GM21825 (cell line): ENCODE measurements around the gene WAC.
"Not testable (repeated sequence)": the region's sequence is repeated elsewhere in the genome, so short reads cannot be mapped to it uniquely, and the experiment has no call there.

Experiments used
- ATAC-seq: cut with Tn5 transposase; IDR thresholded peaks from one replicate; pipeline ENCODE4 v1.9.1; 2021; ENCODE audit warnings: mild to moderate bottlenecking, moderate library complexity; ENCODE audit not compliant: unreplicated experiment

Gene WAC

GRCh38 chr10:28560617-28561016 lies 27.7 kb downstream of the WAC start:
- ATAC-seq: no peak

DNA sequence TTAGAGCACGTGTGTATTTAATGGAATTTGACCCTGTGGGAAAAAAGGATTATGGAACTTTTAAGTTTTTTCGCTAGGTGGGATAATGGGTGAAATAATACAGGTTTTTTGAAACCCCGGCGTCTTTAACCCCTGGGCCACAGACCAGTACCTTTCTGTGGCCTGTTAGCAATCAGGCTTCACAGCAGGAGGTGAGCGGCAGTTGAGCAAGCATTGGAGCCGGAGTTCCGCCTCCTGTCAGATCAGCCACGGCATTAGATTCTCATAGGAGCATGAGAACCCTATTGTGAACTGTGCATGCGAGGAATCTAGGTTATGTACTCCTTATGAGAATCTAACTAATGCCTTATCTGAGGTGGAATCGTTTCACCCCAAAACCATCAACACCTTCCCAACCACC lies 28.6 kb downstream of the WAC start:
- ATAC-seq: no peak

DNA sequence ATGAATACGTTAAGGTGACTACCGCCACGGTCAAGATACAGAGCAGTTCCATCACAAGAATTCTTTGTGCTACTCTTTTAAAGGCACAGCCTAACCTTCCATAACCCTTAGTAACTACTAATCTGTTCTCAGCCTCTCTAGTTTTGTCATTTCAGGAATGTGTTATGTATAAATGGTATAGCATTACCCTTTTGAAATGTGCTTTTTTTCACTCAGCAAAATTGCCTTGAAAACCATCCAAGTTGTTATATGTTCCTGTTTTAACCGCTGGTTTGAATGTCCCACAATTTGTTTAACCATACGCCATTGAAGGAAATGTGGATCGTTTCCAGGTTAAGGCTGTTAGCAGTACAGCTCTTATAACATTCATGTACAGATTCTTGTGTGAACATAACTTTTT lies 32.0 kb downstream of the WAC start:
- ATAC-seq: no peak

GRCh38 chr10:28566458-28567015 lies 33.6 kb downstream of the WAC start:
- ATAC-seq: no peak

GRCh38 chr10:28569506-28570159 lies 36.7 kb downstream of the WAC start:
- ATAC-seq: no peak

DNA sequence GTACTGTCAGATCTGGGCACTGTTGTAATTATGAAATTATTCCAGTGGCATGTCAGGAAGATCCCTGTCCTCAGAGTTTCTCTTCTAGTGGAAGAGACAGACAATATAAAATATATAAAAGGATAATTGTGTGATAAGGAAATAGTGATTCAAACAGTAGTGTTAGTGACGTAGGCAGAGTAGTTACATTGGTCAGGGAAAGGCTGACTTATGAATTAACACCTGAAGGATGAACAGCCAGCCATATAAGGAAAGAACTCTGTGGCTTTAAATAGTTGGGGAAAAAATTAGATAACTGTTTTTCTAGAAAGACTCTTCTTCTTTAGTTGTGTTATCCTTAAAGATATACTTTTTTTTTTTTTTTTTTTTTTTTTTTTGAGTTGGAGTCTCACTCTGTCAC lies 37.7 kb downstream of the WAC start:
- no peak for ATAC-seq

DNA sequence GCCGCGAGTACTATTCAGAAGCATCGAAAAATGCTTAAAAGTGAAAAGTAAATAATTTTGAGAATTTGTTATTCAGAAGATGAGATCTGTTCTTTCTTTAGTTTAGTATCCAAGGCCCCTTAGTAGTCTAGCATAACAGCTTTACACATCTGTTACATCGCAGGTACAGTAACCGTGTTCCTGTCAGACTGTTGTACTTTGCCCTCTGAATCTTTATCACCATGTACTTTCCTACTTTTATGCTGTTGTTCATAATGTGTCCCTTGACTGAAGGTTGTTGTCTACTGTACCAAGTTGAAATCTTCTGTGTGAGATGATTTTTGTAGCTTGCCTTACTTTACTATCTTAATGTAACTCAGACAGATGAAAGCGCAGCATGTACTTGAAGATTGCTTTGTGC lies 38.3 kb downstream of the WAC start:
- no peak for ATAC-seq

- ATAC-seq: not testable (repeated sequence)
Observed at GRCh38 chr10:28574214-28574613, 41.3 kb downstream of the WAC start.

DNA sequence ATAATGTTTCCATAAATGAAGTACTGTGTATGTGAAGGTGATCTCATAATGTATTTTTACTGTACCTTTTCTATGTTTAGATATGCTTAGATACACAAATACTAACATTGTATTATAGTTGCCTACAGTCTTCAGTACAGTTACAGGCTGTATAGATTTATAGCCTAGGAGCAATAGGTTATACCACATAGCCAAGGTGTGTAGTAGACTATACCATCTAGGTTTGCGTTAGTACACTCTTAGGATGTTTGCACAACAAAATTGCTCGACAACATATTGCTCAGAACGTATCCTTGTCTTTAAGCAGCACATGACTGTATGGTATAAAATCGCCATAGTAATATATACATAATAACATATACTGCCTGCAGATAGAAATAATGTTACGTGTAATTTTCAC lies 42.9 kb downstream of the WAC start:
- ATAC-seq: no peak

- no peak for ATAC-seq
Observed at GRCh38 chr10:28577506-28577905, 44.6 kb downstream of the WAC start.

DNA sequence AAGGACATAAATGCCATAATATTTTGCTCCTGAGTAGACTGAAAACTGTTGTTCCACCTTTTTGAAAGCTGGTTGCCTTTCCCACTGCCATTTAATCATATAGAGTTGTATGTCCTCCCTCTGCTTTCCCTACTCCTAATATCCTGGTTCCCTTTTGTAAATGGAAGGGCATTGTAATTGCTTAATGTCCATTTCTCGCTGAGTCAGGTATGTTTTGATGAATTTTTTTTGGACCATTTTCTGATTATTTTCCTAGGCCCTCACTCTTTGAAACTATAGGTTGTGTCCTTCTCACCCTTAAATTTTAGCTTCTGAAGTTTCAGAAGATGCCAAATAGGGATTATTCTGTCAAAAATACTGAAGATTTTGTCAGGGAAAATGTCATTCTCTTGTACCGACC lies 45.5 kb downstream of the WAC start:
- no peak for ATAC-seq

- ATAC-seq: no peak
Observed at GRCh38 chr10:28580825-28581224, 47.9 kb downstream of the WAC start.

GRCh38 chr10:28581916-28582315 lies 49.0 kb downstream of the WAC start:
- no peak for ATAC-seq

GRCh38 chr10:28585076-28585475 lies 52.2 kb downstream of the WAC start:
- ATAC-seq: no peak

GRCh38 chr10:28586176-28586575 lies 53.3 kb downstream of the WAC start:
- no peak for ATAC-seq

- no peak for ATAC-seq
Observed at GRCh38 chr10:28587270-28587969, 54.5 kb downstream of the WAC start.

GRCh38 chr10:28587970-28588290 lies 55.0 kb downstream of the WAC start:
- ATAC-seq: no peak

- ATAC-seq: no peak
Observed at GRCh38 chr10:28592953-28593352, 60.0 kb downstream of the WAC start.

- ATAC-seq: no peak
Observed at GRCh38 chr10:28593811-28594210, 60.9 kb downstream of the WAC start.

GRCh38 chr10:28594406-28594805 lies 61.5 kb downstream of the WAC start:
- ATAC-seq: no peak

- ATAC-seq: no peak
Observed at GRCh38 chr10:28595613-28596012, 62.7 kb downstream of the WAC start.

- no peak for ATAC-seq
Observed at GRCh38 chr10:28600056-28600455, 67.1 kb downstream of the WAC start.

DNA sequence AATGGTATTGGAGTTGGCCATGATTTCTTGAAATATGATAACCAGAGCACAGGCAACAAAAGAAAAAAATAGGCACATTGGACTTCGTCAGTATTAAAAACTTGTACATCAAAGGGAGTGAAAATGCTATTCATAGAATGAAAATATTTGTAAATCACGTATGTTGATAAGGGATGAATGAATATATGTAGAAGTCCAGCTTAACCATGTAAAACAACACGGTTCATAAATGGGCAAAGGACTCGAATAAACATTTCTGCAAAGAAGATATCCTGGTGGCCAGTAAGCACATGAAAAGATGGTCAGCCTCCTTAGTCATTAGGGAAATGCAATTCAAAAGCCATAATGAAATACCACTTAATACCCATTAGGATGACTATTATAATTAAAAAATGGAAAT lies 68.1 kb downstream of the WAC start:
- ATAC-seq: no peak
